Measurements from ENCODE around the gene CAD. TPM values are rescaled to one million over a fixed set of nuclear protein-coding genes. Genes with fewer than 3 reads are reported as not detected.

Gene CAD
- total and polyA plus RNA-seq, 2 donors (not counting 1 experiment from before 2014, with no cell fraction given), result 35.6 to 48.5 TPM

- no peaks in the 10 kb centered on the region for H3K27me3 ChIP-seq (replicated peaks in 1 of 4; ENCODE audit: control extremely low read depth in 1 of 4, control insufficient read depth in 3 of 4, insufficient read depth in 4 of 4, low read length in 3 of 4)
- H3K36me3 ChIP-seq (replicated peaks in 1 of 2; ENCODE audit: control extremely low read depth in 1 of 2, control insufficient read depth in 1 of 2, extremely low read depth in 1 of 2, insufficient read depth in 2 of 2, low read length in 1 of 2), result peaks cover 0 to 47% of the 10 kb centered on the region in 2 experiments
- no peak overlapping the region for H3K4me2 ChIP-seq (replicated peaks; ENCODE audit: low read depth, low read length, poor library complexity, severe bottlenecking)
- H3K9ac ChIP-seq (ENCODE audit: low read length), result no peak overlapping the region
- H3K27ac ChIP-seq (ENCODE audit: low read length in 2 of 2), result no peak overlapping the region
- H3K9me3 ChIP-seq (ENCODE audit: control extremely low read depth in 1 of 3, control insufficient read depth in 2 of 3, insufficient read depth in 1 of 3, low read length in 2 of 3), result no peaks in the 10 kb centered on the region
- H3K9me3 Mint-ChIP-seq (ENCODE audit: insufficient read depth), result no peaks in the 10 kb centered on the region
- H4K20me1 ChIP-seq (ENCODE audit: control insufficient read depth, insufficient read depth, low read length, poor library complexity, severe bottlenecking), result no peaks in the 10 kb centered on the region
- no peak overlapping the region for H3K27ac Mint-ChIP-seq
- no peaks in the 10 kb centered on the region for H3K27me3 Mint-ChIP-seq
- intact Hi-C loops (cut with micrococcal nuclease), result no loop called here
- no peaks in the 10 kb centered on the region for H3K79me2 ChIP-seq (ENCODE audit: control insufficient read depth, insufficient read depth, low read length)
- H3K4me1 Mint-ChIP-seq, result no peaks in the 10 kb centered on the region
- 97% methylated on average over 6 of the region's 7 CpGs for WGBS (ENCODE audit: insufficient coverage)
- no peak overlapping the region for H3K4me3 Mint-ChIP-seq
- ChIA-PET CTCF (no interaction called here), POLR2A (no interaction called here)
- DNase-seq (no peak), ATAC-seq (ENCODE audit: low read depth) (no peak)
- H3K4me1 ChIP-seq (ENCODE audit: control insufficient read depth in 2 of 2, insufficient read depth in 2 of 2, low read length in 2 of 2), result no peaks in the 10 kb centered on the region
- no peak for TF ChIP-seq EZH2 (IDR thresholded peaks at IDR 0.05; ENCODE audit: borderline replicate concordance, insufficient read depth, low read depth, low read length, poor library complexity, severe bottlenecking)
- no peak overlapping the region for H3K4me3 ChIP-seq (ENCODE audit: control extremely low read depth in 1 of 5, extremely low read depth in 1 of 5, insufficient read depth in 1 of 5, low read depth in 2 of 5, low read length in 4 of 5)
- no peak overlapping the region for H2AFZ ChIP-seq (ENCODE audit: insufficient read depth, low read depth, low read length, poor library complexity, severe bottlenecking)
Observed at GRCh38 chr2:27201675-27202074, 15.5 kb upstream of the CAD start.

DNA sequence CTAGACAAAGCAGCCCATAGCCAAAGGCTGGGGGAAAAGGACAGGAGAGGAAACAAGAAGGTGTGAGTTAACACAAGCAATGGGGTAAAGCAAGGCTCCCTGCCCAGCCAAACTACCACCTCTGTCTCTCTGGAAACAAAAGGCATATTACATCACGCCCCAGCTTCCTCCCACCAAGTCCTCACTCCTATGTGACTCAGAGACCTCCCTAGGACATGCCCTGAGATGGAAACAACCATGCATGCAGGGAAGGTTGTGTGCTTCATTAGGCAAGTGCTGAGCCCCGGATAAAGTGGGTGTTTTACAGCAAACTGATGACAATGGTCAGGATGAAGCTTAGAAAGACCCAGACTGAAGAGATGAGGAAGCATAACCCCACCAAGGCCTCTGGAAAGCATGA is 14.3 kb upstream of the CAD start:
- Histone ChIP-seq H3K27me3 (replicated peaks in 1 of 4; ENCODE audit: control extremely low read depth in 1 of 4, control insufficient read depth in 3 of 4, insufficient read depth in 4 of 4, low read length in 3 of 4) (no peaks in the 10 kb centered on the region), H3K4me1 (ENCODE audit: control insufficient read depth in 2 of 2, insufficient read depth in 2 of 2, low read length in 2 of 2) (no peaks in the 10 kb centered on the region), H3K36me3 (replicated peaks in 1 of 2; ENCODE audit: control extremely low read depth in 1 of 2, control insufficient read depth in 1 of 2, extremely low read depth in 1 of 2, insufficient read depth in 2 of 2, low read length in 1 of 2) (peaks cover 0 to 57% of the 10 kb centered on the region in 2 experiments), H3K4me3 (ENCODE audit: control extremely low read depth in 1 of 5, extremely low read depth in 1 of 5, insufficient read depth in 1 of 5, low read depth in 2 of 5, low read length in 4 of 5) (no peak overlapping the region), H3K4me2 (replicated peaks; ENCODE audit: low read depth, low read length, poor library complexity, severe bottlenecking) (no peak overlapping the region), H3K9ac (ENCODE audit: low read length) (no peak overlapping the region), H3K9me3 (ENCODE audit: control extremely low read depth in 1 of 3, control insufficient read depth in 2 of 3, insufficient read depth in 1 of 3, low read length in 2 of 3) (no peaks in the 10 kb centered on the region), H3K79me2 (ENCODE audit: control insufficient read depth, insufficient read depth, low read length) (no peaks in the 10 kb centered on the region), H3K27ac (ENCODE audit: low read length in 2 of 2) (no peak overlapping the region), H2AFZ (ENCODE audit: insufficient read depth, low read depth, low read length, poor library complexity, severe bottlenecking) (no peak overlapping the region), H4K20me1 (ENCODE audit: control insufficient read depth, insufficient read depth, low read length, poor library complexity, severe bottlenecking) (no peaks in the 10 kb centered on the region)
- CTCF ChIA-PET, result no interaction called here
- no peak for ATAC-seq (ENCODE audit: low read depth)
- POLR2A ChIA-PET, result no interaction called here
- DNase-seq, result no peak
- Mint-ChIP-seq H3K4me1 (no peaks in the 10 kb centered on the region), H3K4me3 (no peak overlapping the region), H3K9me3 (ENCODE audit: insufficient read depth) (no peaks in the 10 kb centered on the region), H3K27ac (no peak overlapping the region), H3K27me3 (no peaks in the 10 kb centered on the region)
- no peak for TF ChIP-seq EZH2 (IDR thresholded peaks at IDR 0.05; ENCODE audit: borderline replicate concordance, insufficient read depth, low read depth, low read length, poor library complexity, severe bottlenecking)
- TF ChIP-seq, protein P1, sequence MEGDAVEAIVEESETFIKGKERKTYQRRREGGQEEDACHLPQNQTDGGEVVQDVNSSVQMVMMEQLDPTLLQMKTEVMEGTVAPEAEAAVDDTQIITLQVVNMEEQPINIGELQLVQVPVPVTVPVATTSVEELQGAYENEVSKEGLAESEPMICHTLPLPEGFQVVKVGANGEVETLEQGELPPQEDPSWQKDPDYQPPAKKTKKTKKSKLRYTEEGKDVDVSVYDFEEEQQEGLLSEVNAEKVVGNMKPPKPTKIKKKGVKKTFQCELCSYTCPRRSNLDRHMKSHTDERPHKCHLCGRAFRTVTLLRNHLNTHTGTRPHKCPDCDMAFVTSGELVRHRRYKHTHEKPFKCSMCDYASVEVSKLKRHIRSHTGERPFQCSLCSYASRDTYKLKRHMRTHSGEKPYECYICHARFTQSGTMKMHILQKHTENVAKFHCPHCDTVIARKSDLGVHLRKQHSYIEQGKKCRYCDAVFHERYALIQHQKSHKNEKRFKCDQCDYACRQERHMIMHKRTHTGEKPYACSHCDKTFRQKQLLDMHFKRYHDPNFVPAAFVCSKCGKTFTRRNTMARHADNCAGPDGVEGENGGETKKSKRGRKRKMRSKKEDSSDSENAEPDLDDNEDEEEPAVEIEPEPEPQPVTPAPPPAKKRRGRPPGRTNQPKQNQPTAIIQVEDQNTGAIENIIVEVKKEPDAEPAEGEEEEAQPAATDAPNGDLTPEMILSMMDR (IDR thresholded peaks at IDR 0.05), result no peak
- 92% methylated on average over 1 of the region's 2 CpGs for WGBS (ENCODE audit: insufficient coverage)
- intact Hi-C loops (cut with micrococcal nuclease), result no loop called here

Data from B cell (primary cell).